HepG2 (cell line): ENCODE data around the gene MYH3. TPM values are rescaled to one million over a fixed set of nuclear protein-coding genes. Genes with fewer than 3 reads are reported as not detected.

ENCODE experiments used
- ATAC-seq: fragments of 200-7000 bp; cut with Tn5 transposase; 3 replicates; pipeline ENCODE4 v1.9.1; 2020; ENCODE audit warnings: mild to moderate bottlenecking, moderate library complexity
- BruUV-seq: library from RNA; stranded (reverse); fragments of 400-500 nt; replicated peaks from 2 replicates; lab custom pipeline; 2021; lab: Mats Ljungman, UMichigan
- CTCF ChIA-PET: fragments of 300-600 bp; formaldehyde crosslinking; extraction: SDS; loops from one replicate; lab custom pipeline; 2021; ENCODE audit warnings: low total read pairs, inconsistent platforms, low intra/inter-chr PET ratio; lab: Yijun Ruan, JAX
- POLR2A ChIA-PET: fragments of 350-600 bp; sonication (Branson Sonifier 250); formaldehyde crosslinking; loops from one replicate; lab custom pipeline; 2020; ENCODE audit warnings: antibody characterized with exemption, inconsistent platforms; lab: Yijun Ruan, JAX
- DNase-seq: peaks from one replicate; pipeline ENCODE4 v3.0.0-alpha.2; 2015; ENCODE audit warnings: low spot score
- FAIRE-seq: peaks from 3 replicates; lab custom pipeline; 2011; peaks lifted over from hg19 to GRCh38; lab: Jason Lieb, UNC
- H2AFZ ChIP-seq: one replicate; pipeline ENCODE4 v1.6.1; 2011; ENCODE audit warnings: low read length, inconsistent platforms
- H3K27ac ChIP-seq: fragments of 300-600 bp; 3 replicates; pipeline ENCODE4 v1.8.0; 2011; ENCODE audit warnings: mixed run types, mild to moderate bottlenecking, mixed read lengths, low read length, inconsistent platforms; ENCODE audit not compliant: insufficient read depth; ENCODE audit errors: extremely low read length
- H3K27me3 ChIP-seq, 2 experiments: fragments of 200-600 bp in 1 of 2; 2 replicates in 1 of 2; 3 replicates in 1 of 2; pipeline versions ENCODE4 v1.6.0 to v1.8.0; 2011; ENCODE audit warnings: low read length in 2 of 2, mild to moderate bottlenecking in 2 of 2, moderate library complexity in 2 of 2, inconsistent platforms in 1 of 2; ENCODE audit not compliant: insufficient read depth in 2 of 2, control insufficient read depth in 1 of 2
- H3K36me3 ChIP-seq, 2 experiments: fragments of 200-600 bp in 1 of 2; replicated peaks in 1 of 2; 2 replicates in 1 of 2; 3 replicates in 1 of 2; pipeline versions ENCODE4 v1.5.1 to v1.8.0; 2011; ENCODE audit warnings: low read length in 2 of 2, inconsistent platforms in 1 of 2; ENCODE audit not compliant: insufficient read depth in 2 of 2, control insufficient read depth in 1 of 2
- H3K4me1 ChIP-seq: 2 replicates; pipeline ENCODE4 v1.5.1; 2012; ENCODE audit warnings: low read length, inconsistent platforms; ENCODE audit not compliant: insufficient read depth
- H3K4me2 ChIP-seq: 2 replicates; pipeline ENCODE4 v1.6.0; 2011; ENCODE audit warnings: low read depth, low read length, inconsistent platforms
- H3K4me3 ChIP-seq, 3 experiments: fragments of 200-600 bp in 1 of 3; sonication (generic), shearing (Covaris generic) in 1 of 3; replicated peaks in 1 of 3; 2 replicates each; pipeline ENCODE4 v1.5.1; 2011 to 2016; ENCODE audit warnings: low read length in 3 of 3, inconsistent platforms in 2 of 3, low read depth in 2 of 3, mild to moderate bottlenecking in 2 of 3, control low read depth in 1 of 3, mixed read lengths in 1 of 3; ENCODE audit not compliant: insufficient read depth in 1 of 3
- H3K79me2 ChIP-seq: one replicate; pipeline ENCODE4 v1.6.1; 2011; ENCODE audit warnings: low read length, inconsistent platforms; ENCODE audit not compliant: insufficient read depth
- H3K9ac ChIP-seq: 2 replicates; pipeline ENCODE4 v1.6.0; 2011; ENCODE audit warnings: mild to moderate bottlenecking, low read depth, low read length, inconsistent platforms; ENCODE audit not compliant: insufficient read depth
- H3K9me3 ChIP-seq: 2 replicates; pipeline ENCODE4 v1.5.1; 2012; ENCODE audit warnings: mild to moderate bottlenecking, low read length
- H4K20me1 ChIP-seq: 2 replicates; pipeline ENCODE4 v1.6.0; 2011; ENCODE audit warnings: inconsistent platforms, mild to moderate bottlenecking, low read length, moderate library complexity; ENCODE audit not compliant: insufficient read depth
- CCAR2 ChIP-seq: fragments of 200-400 bp; formaldehyde crosslinking; optimal IDR thresholded peaks from 2 replicates; pipeline ENCODE3; 2018; ENCODE audit warnings: low read depth, mild to moderate bottlenecking, low read length, moderate library complexity
- GABPB1 ChIP-seq: IDR thresholded peaks from 2 replicates; pipeline ENCODE4 v1.6.1; 2016; ENCODE audit warnings: mild to moderate bottlenecking, missing genetic modification reagents, moderate library complexity, missing compliant biosample characterization
- KDM2A ChIP-seq: sonication (generic); formaldehyde crosslinking; IDR thresholded peaks from 2 replicates; pipeline ENCODE4 v1.4.0; 2020; ENCODE audit warnings: low read depth, missing genetic modification reagents, borderline replicate concordance
- RBFOX2 ChIP-seq: fragments of 200-400 bp; formaldehyde crosslinking; IDR thresholded peaks from 2 replicates; pipeline ENCODE4 v1.6.1; 2017; ENCODE audit warnings: low read depth, mild to moderate bottlenecking, low read length
- SMARCC2 ChIP-seq: fragments of 450-650 bp; IDR thresholded peaks from 2 replicates; pipeline ENCODE4 v1.6.1; 2017; ENCODE audit warnings: antibody characterized with exemption, mild to moderate bottlenecking
- ZNF224 ChIP-seq: sonication (generic); formaldehyde crosslinking; IDR thresholded peaks from 2 replicates; pipeline ENCODE4 v1.5.0; 2020; ENCODE audit warnings: mild to moderate bottlenecking, missing genetic modification reagents
- ZNF343 ChIP-seq: sonication (generic); formaldehyde crosslinking; IDR thresholded peaks from 2 replicates; pipeline ENCODE4 v1.4.0; 2020; ENCODE audit warnings: mild to moderate bottlenecking, missing genetic modification reagents
- ZNF383 ChIP-seq: sonication (generic); formaldehyde crosslinking; IDR thresholded peaks from 2 replicates; pipeline ENCODE4 v1.4.0; 2020; ENCODE audit warnings: missing genetic modification reagents, mild to moderate bottlenecking, borderline replicate concordance
- ZNF598 ChIP-seq: sonication (generic); formaldehyde crosslinking; IDR thresholded peaks from 2 replicates; pipeline ENCODE4 v1.5.1; 2020; ENCODE audit warnings: mild to moderate bottlenecking, missing genetic modification reagents, borderline replicate concordance
- ZNF788 ChIP-seq: sonication (generic); formaldehyde crosslinking; IDR thresholded peaks from 2 replicates; pipeline ENCODE4 v1.5.0; 2020; ENCODE audit warnings: mild to moderate bottlenecking, missing genetic modification reagents, borderline replicate concordance
- WGBS: methylation state at CpG from one replicate; pipeline ENCODE4 v1.1.6; 2017; ENCODE audit warnings: low lambda C conversion rate; 5-methylcytosine and 5-hydroxymethylcytosine counted together
- in situ Hi-C: cut with HindIII; loops from 2 replicates; pipeline ENCODE4 v1.10.0; 2017; ENCODE audit warnings: low pct_unique_long_range_greater_than_20kb; ENCODE audit not compliant: extremely low pct_ligation_motif_present
- intact Hi-C: fragments of 100-400 bp; cut with micrococcal nuclease; formaldehyde crosslinking; loops from one replicate; pipeline ENCODE4 v1.10.0; 2022; ENCODE audit not compliant: unreplicated experiment
- polyA plus RNA-seq, 8 experiments: library from polyadenylated mRNA; depleted of rRNA in 3 of 8; stranded (reverse) in 7 of 8; unstranded in 1 of 8; fragments of >200 nt; fragmentation: Illumina TruSeq in 4 of 8; extraction: Trizol in 4 of 8; gene quantifications; 2 replicates each; pipeline versions ENCODE4 v1.2.1 to v1.2.3, GENCODE V29; 2011 to 2016; ENCODE audit warnings: low read depth in 4 of 8, missing spikeins in 1 of 8, mixed read lengths in 1 of 8; ENCODE audit not compliant: insufficient read depth in 1 of 8
- total RNA-seq, 5 experiments: library from RNA; depleted of rRNA; stranded (reverse); fragments of >200 nt; fragmentation: Illumina TruSeq; extraction: Trizol; gene quantifications; 2 replicates each; pipeline ENCODE4 v1.2.3, GENCODE V29; 2016; ENCODE audit warnings: low read depth in 1 of 5
- TF ChIP-seq, protein P1 (sequence below): sonication (generic); formaldehyde crosslinking; conservative IDR thresholded peaks from 2 replicates; pipeline ENCODE4 v1.8.0; 2022; ENCODE audit warnings: missing genetic modification reagents
- TF ChIP-seq, protein P2 (sequence below): IDR thresholded peaks from 2 replicates; pipeline ENCODE4 v1.6.1; 2018; ENCODE audit warnings: missing genetic modification reagents
- TF ChIP-seq, protein P3 (sequence below): sonication (generic); formaldehyde crosslinking; IDR thresholded peaks from 2 replicates; pipeline ENCODE4 v1.8.0; 2022; ENCODE audit warnings: missing genetic modification reagents, mild to moderate bottlenecking, inconsistent platforms, borderline replicate concordance
- TF ChIP-seq, protein P4 (sequence below): IDR thresholded peaks from 2 replicates; pipeline ENCODE4 v1.6.1; 2016; ENCODE audit warnings: missing compliant biosample characterization, missing genetic modification reagents, borderline replicate concordance

Gene MYH3
- total and polyA plus RNA-seq, 2 of the 13 experiments (the other 11 are each of a cell fraction or from before 2014, with no cell fraction given), result 2.5 to 4.5 TPM

DNA sequence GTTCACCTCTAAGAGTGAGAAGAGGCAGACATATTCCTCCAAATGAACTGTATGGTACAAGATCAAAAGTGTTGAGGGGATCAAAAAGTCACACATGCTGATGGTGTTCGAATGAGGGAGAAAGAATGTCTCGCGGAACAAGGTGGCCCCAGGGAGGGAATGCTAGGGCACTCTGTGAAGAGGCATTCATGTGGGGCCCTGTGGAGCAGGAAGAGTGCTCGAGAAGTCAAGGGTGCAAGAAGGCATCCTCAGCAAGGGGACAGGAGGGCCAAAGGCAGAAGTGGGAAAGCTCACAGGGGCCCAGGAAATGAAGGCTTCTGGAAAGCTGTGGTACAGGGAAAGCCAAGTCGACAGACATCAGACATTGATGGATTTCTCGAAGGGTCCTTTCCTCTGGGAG lies 6.1 kb upstream of the MYH3 start:
- ATAC-seq (no peak), FAIRE-seq (no peak)
- TF ChIP-seq, protein P1, sequence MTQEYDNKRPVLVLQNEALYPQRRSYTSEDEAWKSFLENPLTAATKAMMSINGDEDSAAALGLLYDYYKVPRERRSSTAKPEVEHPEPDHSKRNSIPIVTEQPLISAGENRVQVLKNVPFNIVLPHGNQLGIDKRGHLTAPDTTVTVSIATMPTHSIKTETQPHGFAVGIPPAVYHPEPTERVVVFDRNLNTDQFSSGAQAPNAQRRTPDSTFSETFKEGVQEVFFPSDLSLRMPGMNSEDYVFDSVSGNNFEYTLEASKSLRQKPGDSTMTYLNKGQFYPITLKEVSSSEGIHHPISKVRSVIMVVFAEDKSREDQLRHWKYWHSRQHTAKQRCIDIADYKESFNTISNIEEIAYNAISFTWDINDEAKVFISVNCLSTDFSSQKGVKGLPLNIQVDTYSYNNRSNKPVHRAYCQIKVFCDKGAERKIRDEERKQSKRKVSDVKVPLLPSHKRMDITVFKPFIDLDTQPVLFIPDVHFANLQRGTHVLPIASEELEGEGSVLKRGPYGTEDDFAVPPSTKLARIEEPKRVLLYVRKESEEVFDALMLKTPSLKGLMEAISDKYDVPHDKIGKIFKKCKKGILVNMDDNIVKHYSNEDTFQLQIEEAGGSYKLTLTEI (CRISPR knock-in tag), result no peak
- TF ChIP-seq, protein P2, sequence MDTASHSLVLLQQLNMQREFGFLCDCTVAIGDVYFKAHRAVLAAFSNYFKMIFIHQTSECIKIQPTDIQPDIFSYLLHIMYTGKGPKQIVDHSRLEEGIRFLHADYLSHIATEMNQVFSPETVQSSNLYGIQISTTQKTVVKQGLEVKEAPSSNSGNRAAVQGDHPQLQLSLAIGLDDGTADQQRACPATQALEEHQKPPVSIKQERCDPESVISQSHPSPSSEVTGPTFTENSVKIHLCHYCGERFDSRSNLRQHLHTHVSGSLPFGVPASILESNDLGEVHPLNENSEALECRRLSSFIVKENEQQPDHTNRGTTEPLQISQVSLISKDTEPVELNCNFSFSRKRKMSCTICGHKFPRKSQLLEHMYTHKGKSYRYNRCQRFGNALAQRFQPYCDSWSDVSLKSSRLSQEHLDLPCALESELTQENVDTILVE (CRISPR knock-in tag), result no peak
- TF ChIP-seq SMARCC2 (no peak), ZNF383 (CRISPR knock-in tag) (no peak), ZNF598 (CRISPR knock-in tag) (no peak), KDM2A (CRISPR knock-in tag) (no peak), GABPB1 (no peak), RBFOX2 (no peak), CCAR2 (no peak), ZNF343 (CRISPR knock-in tag) (no peak), ZNF224 (CRISPR knock-in tag) (no peak), ZNF788 (CRISPR knock-in tag) (no peak)
- TF ChIP-seq, protein P3, sequence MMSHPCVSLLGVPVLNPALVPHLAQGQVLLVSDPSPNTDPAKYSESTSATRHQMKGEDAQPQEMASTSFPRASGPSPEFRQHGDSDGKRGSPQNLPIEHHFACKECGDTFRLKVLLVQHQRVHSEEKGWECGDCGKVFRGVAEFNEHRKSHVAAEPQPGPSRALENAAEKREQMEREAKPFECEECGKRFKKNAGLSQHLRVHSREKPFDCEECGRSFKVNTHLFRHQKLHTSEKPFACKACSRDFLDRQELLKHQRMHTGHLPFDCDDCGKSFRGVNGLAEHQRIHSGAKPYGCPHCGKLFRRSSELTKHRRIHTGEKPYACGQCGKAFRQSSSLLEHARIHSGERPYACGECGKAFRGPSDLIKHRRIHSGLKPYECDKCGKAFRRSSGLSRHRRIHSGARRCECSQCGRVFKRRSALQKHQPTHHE, result no peak
- TF ChIP-seq, protein P4, sequence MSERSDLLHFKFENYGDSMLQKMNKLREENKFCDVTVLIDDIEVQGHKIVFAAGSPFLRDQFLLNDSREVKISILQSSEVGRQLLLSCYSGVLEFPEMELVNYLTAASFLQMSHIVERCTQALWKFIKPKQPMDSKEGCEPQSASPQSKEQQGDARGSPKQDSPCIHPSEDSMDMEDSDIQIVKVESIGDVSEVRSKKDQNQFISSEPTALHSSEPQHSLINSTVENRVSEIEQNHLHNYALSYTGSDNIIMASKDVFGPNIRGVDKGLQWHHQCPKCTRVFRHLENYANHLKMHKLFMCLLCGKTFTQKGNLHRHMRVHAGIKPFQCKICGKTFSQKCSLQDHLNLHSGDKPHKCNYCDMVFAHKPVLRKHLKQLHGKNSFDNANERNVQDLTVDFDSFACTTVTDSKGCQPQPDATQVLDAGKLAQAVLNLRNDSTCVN (CRISPR knock-in tag), result no peak

More for the DNA sequence above, 6.1 kb upstream of the MYH3 start:
- Histone ChIP-seq H3K79me2 (no peaks in the 10 kb centered on the region), H3K27ac (no peak overlapping the region), H3K4me1 (no peaks in the 10 kb centered on the region), H4K20me1 (no peaks in the 10 kb centered on the region), H2AFZ (no peak overlapping the region), H3K4me3 (no peak overlapping the region), H3K36me3 (no peaks in the 10 kb centered on the region; a peak in 3 of 5 replicates), H3K9me3 (no peaks in the 10 kb centered on the region), H3K4me2 (no peak overlapping the region), H3K9ac (no peak overlapping the region), H3K27me3 (no peaks in the 10 kb centered on the region)
- intact Hi-C loops, result no loop called here
- no peak for DNase-seq
- no TSS peak for BruUV-seq
- in situ Hi-C loops, result no loop called here
- POLR2A ChIA-PET, result no interaction called here
- 88% methylated on average over 6 of the region's 6 CpGs for WGBS
- CTCF ChIA-PET, result no interaction called here
